HL-60/S4 (cell line): ENCODE data around the gene THRAP3.

Source experiments
- in situ Hi-C: fragments of 300-500 bp; cut with MboI; formaldehyde crosslinking; loops from 2 replicates; pipeline ENCODE4 v1.14.3; 2022; ENCODE audit warnings: low sequenced_read_pairs

THRAP3 gene

GRCh38 chr1:36351227-36351977 is 127.2 kb downstream of the THRAP3 start:
- in situ Hi-C loops, result no loop called here

- in situ Hi-C loops, result no loop called here
These were observed 128.1 kb downstream of the THRAP3 start for GRCh38 chr1:36352125-36352909.

GRCh38 chr1:36352910-36353878 is 129.0 kb downstream of the THRAP3 start:
- in situ Hi-C loops, result no loop called here

- in situ Hi-C loops, result no loop called here
These were observed 130.2 kb downstream of the THRAP3 start for GRCh38 chr1:36354486-36354885.
